Natural killer cell treated with Interleukin-12 subunit alpha and Interleukin-12 subunit beta and Interleukin-15 and Interleukin-18, amount 100 ng/mL, for 72 hours (primary cell): ENCODE data around the gene SLCO2B1. TPM values are rescaled to one million over a fixed set of nuclear protein-coding genes. Genes with fewer than 3 reads are reported as not detected.

Experiments used
- ATAC-seq, 2 donors: fragments of 150-1000 bp; cut with Tn5 transposase in 1 of 2; sonication (Bioruptor Pico), chemical (Tn5 transposase) in 1 of 2; 2 replicates each; pipeline ENCODE4 v1.10.0; 2021
- DNase-seq: peaks from one replicate; pipeline ENCODE4 v3.0.0; 2022; ENCODE audit warnings: low spot score
- H3K27ac Mint-ChIP-seq, 2 donors: 1 replicate in 1 of 2; 2 replicates in 1 of 2; pipeline ENCODE4 v1.8.0; 2022; ENCODE audit warnings: mixed read lengths in 2 of 2, mild to moderate bottlenecking in 1 of 2, moderate library complexity in 1 of 2
- H3K27me3 Mint-ChIP-seq, 2 donors: 1 replicate in 1 of 2; 2 replicates in 1 of 2; pipeline ENCODE4 v1.8.0; 2022; ENCODE audit warnings: mixed read lengths in 2 of 2
- H3K36me3 Mint-ChIP-seq: one replicate; pipeline ENCODE4 v1.8.0; 2022; ENCODE audit warnings: mixed read lengths
- H3K4me1 Mint-ChIP-seq, 2 donors: 1 replicate in 1 of 2; 2 replicates in 1 of 2; pipeline ENCODE4 v1.8.0; 2022; ENCODE audit warnings: low read depth in 2 of 2, mixed read lengths in 2 of 2, mild to moderate bottlenecking in 1 of 2
- H3K4me3 Mint-ChIP-seq: one replicate; pipeline ENCODE4 v1.8.0; 2022; ENCODE audit warnings: mixed read lengths
- H3K9me3 Mint-ChIP-seq: 2 replicates; pipeline ENCODE4 v1.8.0; 2022; ENCODE audit warnings: mixed read lengths
- total RNA-seq, 2 donors: library from RNA; stranded (reverse); gene quantifications; one replicate each; pipeline ENCODE4 v1.2.3, GENCODE V29; 2022

SLCO2B1 gene
- total RNA-seq, 2 donors from 2014 or later: 0.06 TPM; not detected in 1

- ATAC-seq: no peak
- no peak overlapping the region for H3K27ac Mint-ChIP-seq
- H3K36me3 Mint-ChIP-seq: no peaks in the 10 kb centered on the region
- no peaks in the 10 kb centered on the region for H3K9me3 Mint-ChIP-seq
- no peak overlapping the region for H3K4me3 Mint-ChIP-seq
- no peak for DNase-seq
- peaks cover 26 to 34% of the 10 kb centered on the region in 2 donors for H3K27me3 Mint-ChIP-seq
- no peaks in the 10 kb centered on the region for H3K4me1 Mint-ChIP-seq
Observed at GRCh38 chr11:75212411-75212810, 61.5 kb downstream of the SLCO2B1 start.

GRCh38 chr11:75214411-75214821 lies 63.5 kb downstream of the SLCO2B1 start:
- H3K4me3 Mint-ChIP-seq: no peak overlapping the region
- no peak overlapping the region for H3K27ac Mint-ChIP-seq
- peak; percentile 66 to 76 for ATAC-seq
- DNase-seq: peak; percentile 69
- no peaks in the 10 kb centered on the region for H3K9me3 Mint-ChIP-seq
- H3K27me3 Mint-ChIP-seq: peaks cover 31 to 55% of the 10 kb centered on the region in 2 donors
- H3K4me1 Mint-ChIP-seq: no peaks in the 10 kb centered on the region
- no peaks in the 10 kb centered on the region for H3K36me3 Mint-ChIP-seq

- Mint-ChIP-seq H3K4me3 (no peak overlapping the region), H3K27ac (no peak overlapping the region), H3K36me3 (no peaks in the 10 kb centered on the region)
Observed at GRCh38 chr11:75214843-75215242, 63.9 kb downstream of the SLCO2B1 start.

GRCh38 chr11:75219869-75220268 lies 69.0 kb downstream of the SLCO2B1 start:
- H3K27me3 Mint-ChIP-seq: peaks cover 14 to 43% of the 10 kb centered on the region in 2 donors
- no peak overlapping the region for H3K27ac Mint-ChIP-seq
- ATAC-seq: no peak
- H3K36me3 Mint-ChIP-seq: no peaks in the 10 kb centered on the region
- no peaks in the 10 kb centered on the region for H3K4me1 Mint-ChIP-seq
- no peak for DNase-seq
- H3K9me3 Mint-ChIP-seq: no peaks in the 10 kb centered on the region
- no peak overlapping the region for H3K4me3 Mint-ChIP-seq

More at GRCh38 chr11:75214843-75215242, 63.9 kb downstream of the SLCO2B1 start:
- no peaks in the 10 kb centered on the region for H3K9me3 Mint-ChIP-seq
- no peaks in the 10 kb centered on the region for H3K4me1 Mint-ChIP-seq
- no peak for ATAC-seq
- DNase-seq: no peak
- peaks cover 31 to 59% of the 10 kb centered on the region in 2 donors for H3K27me3 Mint-ChIP-seq

- Mint-ChIP-seq H3K4me3 (no peak overlapping the region), H3K36me3 (no peaks in the 10 kb centered on the region), H3K9me3 (no peaks in the 10 kb centered on the region), H3K27ac (no peak overlapping the region), H3K4me1 (no peaks in the 10 kb centered on the region), H3K27me3 (peaks cover 0 to 8% of the 10 kb centered on the region in 2 donors)
- DNase-seq (no peak), ATAC-seq (peak; percentile 17 to 52)
Observed at GRCh38 chr11:75223954-75224643, 73.2 kb downstream of the SLCO2B1 start.

- Mint-ChIP-seq H3K36me3 (no peaks in the 10 kb centered on the region), H3K27me3 (peaks cover 0 to 4% of the 10 kb centered on the region in 2 donors), H3K27ac (no peak overlapping the region), H3K4me3 (no peak overlapping the region), H3K4me1 (peaks cover 0 to 2% of the 10 kb centered on the region in 2 donors), H3K9me3 (no peaks in the 10 kb centered on the region)
- ATAC-seq: no peak
- DNase-seq: no peak
Observed at GRCh38 chr11:75225794-75226193, 74.9 kb downstream of the SLCO2B1 start.

GRCh38 chr11:75229466-75229865 lies 78.6 kb downstream of the SLCO2B1 start:
- ATAC-seq: no peak
- DNase-seq: no peak
- Mint-ChIP-seq H3K27me3 (peaks cover 10 to 18% of the 10 kb centered on the region in 2 donors), H3K9me3 (no peaks in the 10 kb centered on the region), H3K4me1 (peaks cover 2 to 4% of the 10 kb centered on the region in 2 donors), H3K27ac (no peak overlapping the region), H3K36me3 (no peaks in the 10 kb centered on the region), H3K4me3 (no peak overlapping the region)

GRCh38 chr11:75230621-75231020 lies 79.7 kb downstream of the SLCO2B1 start:
- ATAC-seq (no peak), DNase-seq (no peak)
- Mint-ChIP-seq H3K4me3 (no peak overlapping the region), H3K27ac (no peak overlapping the region), H3K27me3 (peaks cover 12 to 18% of the 10 kb centered on the region in 2 donors), H3K36me3 (no peaks in the 10 kb centered on the region), H3K9me3 (no peaks in the 10 kb centered on the region), H3K4me1 (peaks cover 2 to 4% of the 10 kb centered on the region in 2 donors)

GRCh38 chr11:75233754-75234172 lies 82.9 kb downstream of the SLCO2B1 start:
- no peaks in the 10 kb centered on the region for H3K9me3 Mint-ChIP-seq
- no peak overlapping the region for H3K4me3 Mint-ChIP-seq
- ATAC-seq (no peak), DNase-seq (no peak)
- peaks cover 2 to 4% of the 10 kb centered on the region in 2 donors for H3K4me1 Mint-ChIP-seq
- H3K36me3 Mint-ChIP-seq: no peaks in the 10 kb centered on the region
- H3K27me3 Mint-ChIP-seq: peaks cover 25 to 27% of the 10 kb centered on the region in 2 donors
- H3K27ac Mint-ChIP-seq: no peak overlapping the region

- Mint-ChIP-seq H3K27ac (no peak overlapping the region), H3K4me3 (no peak overlapping the region), H3K4me1 (peaks cover 0 to 4% of the 10 kb centered on the region in 2 donors), H3K27me3 (peaks cover 26% of the 10 kb centered on the region in 2 donors), H3K9me3 (no peaks in the 10 kb centered on the region), H3K36me3 (no peaks in the 10 kb centered on the region)
- DNase-seq: no peak
- no peak for ATAC-seq
Observed at GRCh38 chr11:75236062-75236461, 85.2 kb downstream of the SLCO2B1 start.

GRCh38 chr11:75237050-75237449 lies 86.1 kb downstream of the SLCO2B1 start:
- H3K4me1 Mint-ChIP-seq: peaks cover 0 to 4% of the 10 kb centered on the region in 2 donors
- DNase-seq (no peak), ATAC-seq (no peak)
- peaks cover 21 to 26% of the 10 kb centered on the region in 2 donors for H3K27me3 Mint-ChIP-seq
- no peak overlapping the region for H3K27ac Mint-ChIP-seq
- H3K36me3 Mint-ChIP-seq: no peaks in the 10 kb centered on the region
- H3K4me3 Mint-ChIP-seq: no peak overlapping the region
- H3K9me3 Mint-ChIP-seq: no peaks in the 10 kb centered on the region

- ATAC-seq (no peak), DNase-seq (no peak)
- no peaks in the 10 kb centered on the region for H3K36me3 Mint-ChIP-seq
- H3K27me3 Mint-ChIP-seq: peaks cover 30 to 35% of the 10 kb centered on the region in 2 donors
- no peak overlapping the region for H3K4me3 Mint-ChIP-seq
- H3K4me1 Mint-ChIP-seq: peaks cover 1 to 5% of the 10 kb centered on the region in 2 donors
- H3K9me3 Mint-ChIP-seq: no peaks in the 10 kb centered on the region
- H3K27ac Mint-ChIP-seq: no peak overlapping the region
Observed at GRCh38 chr11:75238595-75239440, 87.9 kb downstream of the SLCO2B1 start.

GRCh38 chr11:75239531-75240290 lies 88.8 kb downstream of the SLCO2B1 start:
- Mint-ChIP-seq H3K9me3 (no peaks in the 10 kb centered on the region), H3K36me3 (no peaks in the 10 kb centered on the region), H3K27ac (no peak overlapping the region), H3K4me1 (peaks cover 0 to 5% of the 10 kb centered on the region in 2 donors), H3K4me3 (peak overlapping the region; percentile 66), H3K27me3 (peaks cover 24 to 33% of the 10 kb centered on the region in 2 donors)
- ATAC-seq (no peak), DNase-seq (no peak)
